ENCODE measurements around the gene SPART.
"Not testable (repeated sequence)": the region's sequence is repeated elsewhere in the genome, so short reads cannot be mapped to it uniquely, and the experiment has no call there.

The SPART gene

DNA sequence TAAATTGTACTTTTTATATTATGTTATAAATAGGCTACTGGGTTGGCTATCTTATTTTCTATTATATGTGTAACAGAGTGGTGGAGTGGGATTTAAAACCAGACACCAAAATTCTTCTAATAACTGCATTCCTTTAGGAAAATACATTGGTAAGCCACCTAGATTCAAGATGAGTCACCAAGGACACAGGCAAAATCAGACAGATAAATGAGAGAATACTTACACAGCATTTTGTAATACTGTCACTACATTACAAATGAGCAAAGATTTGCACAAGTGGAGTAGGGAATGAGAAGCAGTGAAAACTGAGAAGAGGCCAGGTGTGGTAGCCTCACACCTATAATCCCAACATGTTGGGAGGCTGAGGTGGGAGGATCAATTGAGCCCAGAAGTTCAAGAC, 6.2 kb upstream of the SPART start:
- DNase-seq = no peak

GRCh38 chr13:36347531-36348210, 1.5 kb upstream of the SPART start:
- no peak for DNase-seq

- DNase-seq = peak; percentile 85
Measured at GRCh38 chr13:36345438-36346221, 564 bp downstream of the SPART start.

GRCh38 chr13:36344886-36345437, 1.2 kb downstream of the SPART start:
- DNase-seq = no peak

- no peak for DNase-seq
Measured at GRCh38 chr13:36344173-36344572, 2.0 kb downstream of the SPART start.

- no peak for DNase-seq
Measured at GRCh38 chr13:36343766-36344165, 2.4 kb downstream of the SPART start.

DNA sequence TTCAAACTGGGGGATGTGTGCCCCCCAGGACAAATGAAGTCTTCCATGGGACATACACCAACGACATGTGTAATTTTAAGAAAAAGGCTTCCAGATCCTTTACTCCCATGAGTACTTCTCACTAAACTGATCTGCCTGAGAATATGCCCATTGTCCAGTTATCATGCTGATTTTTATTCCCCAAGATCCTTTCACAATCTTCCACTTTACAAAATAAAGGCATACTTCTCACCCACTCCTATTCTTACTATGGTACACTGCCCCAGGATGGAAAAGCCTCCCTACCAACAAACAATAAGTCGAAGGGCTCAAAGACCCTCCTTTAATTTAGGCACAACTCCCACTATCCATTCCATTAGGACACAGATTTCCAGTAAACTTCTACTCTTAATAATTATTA, 3.5 kb downstream of the SPART start:
- no peak for DNase-seq

- DNase-seq = no peak
Measured at GRCh38 chr13:36341718-36342117, 4.5 kb downstream of the SPART start.

GRCh38 chr13:36339600-36340155, 6.5 kb downstream of the SPART start:
- no peak for DNase-seq

- DNase-seq = no peak
Measured at GRCh38 chr13:36337938-36338641, 8.1 kb downstream of the SPART start.

DNA sequence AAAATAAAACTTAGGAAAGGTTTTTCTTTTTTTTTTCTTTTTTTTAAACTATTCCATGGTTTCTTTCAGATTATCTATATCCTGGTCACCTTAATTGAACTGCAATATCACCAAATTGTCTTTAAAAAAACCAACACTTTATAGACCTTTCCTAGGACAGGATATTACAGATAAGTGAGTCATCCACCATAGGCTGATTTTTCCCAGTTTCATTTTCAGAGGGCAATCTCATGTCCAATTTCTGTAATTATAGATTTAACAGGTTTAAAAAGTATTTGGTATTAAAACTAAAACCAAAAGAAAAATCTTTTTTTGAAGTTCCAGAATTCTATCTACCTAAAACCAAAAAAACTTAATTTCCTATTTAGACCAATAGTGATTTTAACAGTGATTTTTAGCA, 13.2 kb downstream of the SPART start:
- no peak for DNase-seq

GRCh38 chr13:36332255-36332654, 13.9 kb downstream of the SPART start:
- DNase-seq = not testable (repeated sequence)

DNA sequence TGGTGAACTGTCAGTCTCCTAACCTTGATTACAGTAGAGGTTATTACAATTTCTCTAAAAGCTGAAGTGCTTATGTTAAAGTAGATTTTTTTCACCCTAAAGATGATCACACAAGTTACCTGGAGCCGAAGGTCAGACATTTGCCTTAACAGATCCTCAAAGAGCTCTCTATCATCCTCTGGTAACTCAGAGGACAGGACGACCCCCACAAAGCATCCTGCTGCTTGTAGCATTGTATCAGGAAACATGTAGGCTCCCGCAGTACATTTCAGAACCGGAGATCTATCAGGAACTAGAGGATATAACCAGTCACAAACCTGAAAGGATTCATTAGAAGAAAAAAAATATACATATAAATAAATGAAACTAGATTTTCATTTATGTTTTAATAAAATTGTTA, 14.9 kb downstream of the SPART start:
- no peak for DNase-seq

DNA sequence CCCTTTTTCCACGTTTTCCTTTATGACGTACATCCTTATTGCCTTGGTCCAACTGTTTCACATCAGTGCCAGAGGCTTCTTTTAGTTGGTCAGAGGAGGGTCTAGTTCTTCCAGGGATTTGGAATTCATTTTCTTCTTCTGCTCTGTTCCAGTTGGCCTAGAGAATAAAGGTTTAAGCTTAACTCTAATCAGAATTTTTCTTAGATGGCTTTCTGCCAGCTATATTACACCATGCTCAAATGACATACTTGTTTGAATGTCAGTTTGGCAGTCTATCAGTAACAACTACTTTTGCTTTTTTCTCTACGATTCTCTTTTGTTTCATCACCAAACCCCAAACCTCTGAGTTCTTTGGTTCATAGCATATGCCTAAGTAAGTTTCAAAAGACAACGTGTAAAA, 16.8 kb downstream of the SPART start:
- no peak for DNase-seq

GRCh38 chr13:36328821-36329220, 17.4 kb downstream of the SPART start:
- DNase-seq = no peak

DNA sequence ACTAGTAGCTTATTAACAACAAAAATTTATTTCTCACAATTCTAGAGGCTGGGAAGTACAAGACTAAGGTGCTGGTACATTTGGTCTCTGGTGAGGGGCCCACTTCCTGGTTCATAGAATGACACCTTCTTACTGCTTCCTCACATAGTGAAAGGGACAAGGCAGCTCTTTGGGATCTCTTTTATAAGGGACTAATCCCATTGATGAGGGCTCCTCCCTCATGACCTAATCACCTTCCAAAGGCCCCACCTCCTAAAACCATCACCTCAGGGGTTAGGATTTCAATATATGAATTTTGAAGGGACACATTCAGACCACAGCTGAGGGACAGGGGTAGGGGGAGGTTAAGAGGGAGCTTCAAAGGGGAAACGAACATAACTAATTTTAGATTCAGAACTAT, 20.3 kb downstream of the SPART start:
- DNase-seq = no peak

DNA sequence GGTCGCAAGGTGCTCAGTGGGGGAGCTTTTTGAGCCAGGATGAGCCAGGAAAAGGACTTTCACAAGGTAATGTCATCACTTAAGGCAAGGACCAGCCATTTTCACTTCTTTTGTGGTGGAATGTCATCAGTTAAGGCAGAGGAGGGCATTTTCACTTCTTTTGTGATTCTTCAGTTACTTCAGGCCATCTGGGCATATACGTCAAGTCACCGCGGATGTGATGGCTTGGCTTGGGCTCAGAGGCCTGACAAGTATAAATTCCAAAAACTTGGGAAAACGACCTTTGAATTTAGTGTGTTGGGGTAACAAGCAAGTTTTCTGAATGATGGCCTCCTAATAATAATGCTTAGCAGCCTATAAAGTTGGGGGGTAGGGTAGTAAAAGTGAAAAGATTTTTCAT, 21.3 kb downstream of the SPART start:
- not testable (repeated sequence) for DNase-seq

- DNase-seq = no peak
Measured at GRCh38 chr13:36323951-36324566, 22.1 kb downstream of the SPART start.

DNA sequence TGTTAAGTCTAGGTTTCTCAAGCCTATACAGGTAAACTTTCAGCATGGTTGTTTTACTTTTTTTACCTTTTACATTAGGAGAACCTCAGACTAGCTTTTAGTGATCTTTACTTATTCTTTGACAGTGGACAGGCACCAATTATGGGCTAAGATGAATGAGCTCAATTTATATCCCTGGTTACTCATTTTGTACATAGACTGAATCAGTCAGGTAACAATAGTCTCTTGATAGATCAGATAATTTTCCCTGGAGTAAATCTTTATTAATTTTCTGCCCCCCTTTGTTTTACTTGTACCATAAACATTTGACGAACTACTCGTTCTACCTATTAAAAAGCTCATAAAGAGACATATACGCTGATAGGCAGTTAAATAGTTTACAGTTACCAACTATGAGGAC, 22.8 kb downstream of the SPART start:
- no peak for DNase-seq

DNA sequence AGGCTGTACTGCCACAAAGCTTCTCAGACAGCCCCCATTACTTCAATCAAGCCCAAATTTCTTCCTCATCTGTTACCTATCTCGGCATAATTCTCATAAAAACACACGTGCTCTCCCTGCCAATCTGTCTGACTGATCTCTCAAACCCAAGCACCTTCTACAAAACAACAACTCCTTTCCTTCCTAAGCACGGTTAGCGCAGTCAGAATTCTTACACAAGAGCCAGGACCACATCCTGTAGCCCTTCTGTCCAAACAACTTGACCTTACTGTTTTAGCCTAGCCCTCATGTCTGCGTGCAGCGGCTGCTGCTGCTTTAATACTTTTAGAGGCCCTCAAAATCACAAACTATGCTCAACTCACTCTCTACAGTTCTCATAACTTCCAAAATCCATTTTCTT, 26.4 kb downstream of the SPART start:
- not testable (repeated sequence) for DNase-seq

DNA sequence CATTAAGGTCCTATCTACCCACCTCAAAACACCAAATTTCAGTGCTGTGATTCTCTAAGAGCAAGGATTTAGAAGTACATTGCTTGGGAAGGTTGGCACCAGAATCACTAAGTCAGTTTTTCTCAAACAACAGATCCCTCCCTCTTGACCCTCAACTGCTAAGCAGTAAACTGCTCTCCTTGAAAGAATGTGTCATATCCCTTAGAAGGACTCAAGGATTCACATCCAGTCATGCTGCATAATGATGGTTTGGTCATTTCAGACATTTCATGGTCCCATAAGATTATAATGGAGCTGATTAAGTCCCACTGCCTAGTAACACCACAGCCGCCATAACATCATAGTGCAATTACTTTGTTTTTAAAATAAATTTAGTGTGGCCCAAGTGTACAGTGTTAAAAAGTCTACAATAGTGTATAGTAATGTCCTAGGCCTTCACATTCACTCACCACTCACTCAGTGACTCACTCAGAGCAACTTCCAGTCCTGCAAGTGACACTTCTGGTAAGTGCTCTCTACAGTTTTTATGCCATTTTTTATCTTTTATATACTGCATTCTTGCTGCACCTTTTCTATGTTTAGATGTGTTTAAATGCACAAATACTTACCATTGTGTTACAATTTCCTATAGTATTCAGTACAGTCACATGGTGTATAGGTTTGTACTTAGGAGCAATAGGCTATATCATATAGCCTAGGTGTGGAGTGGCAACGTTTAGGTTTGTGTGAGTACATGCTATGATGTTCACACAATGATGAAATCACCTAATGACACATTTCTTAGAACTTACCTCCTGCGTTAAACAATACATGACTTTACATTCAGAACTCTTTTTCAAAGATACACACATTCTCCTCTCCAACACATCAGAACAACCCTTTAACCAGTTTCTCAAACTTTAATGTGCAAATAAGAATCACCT, 32.9 kb downstream of the SPART start:
- no peak for DNase-seq

Data from right hindlimb (tissue), 1 donor.